Measurements from ENCODE around the gene HMOX2.

- no peak for TF ChIP-seq JUN (IDR thresholded peaks at IDR 0.05; ENCODE audit: borderline replicate concordance, insufficient read depth, insufficient read length, low read depth)
- TF ChIP-seq POLR2AphosphoS5 (IDR thresholded peaks at IDR 0.05; ENCODE audit: insufficient read depth, low read depth, low read length) = no peak
- TF ChIP-seq EZH2 (IDR thresholded peaks at IDR 0.05; ENCODE audit: borderline replicate concordance, low read depth, low read length, severe bottlenecking) = no peak
- TF ChIP-seq CTCF (IDR thresholded peaks at IDR 0.05; ENCODE audit: extremely low read depth in 1 of 2, insufficient read depth in 1 of 2, low read depth in 1 of 2, low read length in 2 of 2) = no peak
- TF ChIP-seq POLR2A (IDR thresholded peaks at IDR 0.05; ENCODE audit: low read depth, low read length) = no peak
- TF ChIP-seq FOS (IDR thresholded peaks at IDR 0.05; ENCODE audit: borderline replicate concordance, insufficient read depth, low read length) = no peak
- no peak for TF ChIP-seq MYC (IDR thresholded peaks at IDR 0.05; ENCODE audit: low read depth, low read length)
These were observed 10.0 kb upstream of the HMOX2 start for GRCh38 chr16:4465977-4466779.

Data from endothelial cell of umbilical vein (primary cell).